ENCODE data around the gene TDRD10. TPM values are rescaled to one million over a fixed set of nuclear protein-coding genes. Genes with fewer than 3 reads are reported as not detected.

TDRD10 gene, protein sequence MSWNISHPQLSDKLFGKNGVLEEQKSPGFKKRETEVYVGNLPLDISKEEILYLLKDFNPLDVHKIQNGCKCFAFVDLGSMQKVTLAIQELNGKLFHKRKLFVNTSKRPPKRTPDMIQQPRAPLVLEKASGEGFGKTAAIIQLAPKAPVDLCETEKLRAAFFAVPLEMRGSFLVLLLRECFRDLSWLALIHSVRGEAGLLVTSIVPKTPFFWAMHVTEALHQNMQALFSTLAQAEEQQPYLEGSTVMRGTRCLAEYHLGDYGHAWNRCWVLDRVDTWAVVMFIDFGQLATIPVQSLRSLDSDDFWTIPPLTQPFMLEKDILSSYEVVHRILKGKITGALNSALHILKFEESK
- total RNA-seq (not detected in 2 replicates), polyA plus RNA-seq (0.06 and 0.09 TPM in 2 replicates), polyA minus RNA-seq (not detected in 2 replicates)
- total RNA-seq (2013), result 0.05 TPM

DNA sequence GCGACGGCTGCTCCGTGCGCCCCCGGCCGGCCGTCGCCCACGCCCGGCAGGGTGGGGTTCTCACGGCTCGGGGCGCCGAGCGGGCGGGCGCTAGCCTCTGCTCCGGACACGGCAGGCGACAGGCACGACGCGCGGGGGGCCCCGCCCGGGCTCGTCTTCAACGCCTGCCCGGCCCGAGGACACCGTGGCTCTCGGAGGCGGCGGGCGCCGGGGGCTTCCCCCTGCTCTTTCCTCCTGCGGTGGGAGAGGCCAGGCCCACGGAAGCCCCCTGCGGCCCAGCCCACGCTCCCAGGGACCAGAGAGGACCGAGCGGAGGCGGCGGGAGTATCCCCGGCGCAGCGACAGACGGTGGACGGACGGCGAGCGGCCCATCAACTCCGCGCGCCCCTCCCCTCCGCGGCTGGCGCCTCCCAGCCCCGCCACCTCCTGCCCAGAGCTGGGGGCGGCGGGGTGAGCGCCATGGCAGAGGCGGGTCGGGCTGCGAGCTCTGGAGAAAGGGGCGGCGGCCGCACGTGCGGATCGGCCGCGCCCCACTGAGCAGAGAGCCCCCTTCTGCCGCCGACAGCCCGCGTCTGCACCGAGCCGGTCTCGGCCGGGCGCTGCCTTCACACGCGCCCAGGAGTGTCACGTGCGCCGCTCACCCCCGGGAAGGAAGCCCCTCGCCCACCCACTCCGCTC lies at the start of gene TDRD10, which contains the start of gene SHE:
Gene TDRD10, plus strand, starts transcription at position 154 of the 678 bp plus-strand sequence. CDS start 4,685 bp downstream, outside the sequence.
Gene SHE, minus strand, starts transcription at position 347 of the 678 bp plus-strand sequence. CDS start 386 bp downstream, outside the sequence.
- Histone ChIP-seq H3K9ac (ENCODE audit: low read length) (peak within 1 kb of the TSS; percentile 57), H3K4me2 (replicated peaks; ENCODE audit: low read depth, low read length, poor library complexity, severe bottlenecking) (peak within 1 kb of the TSS; percentile 89), H4K20me1 (ENCODE audit: control insufficient read depth, insufficient read depth, low read length, poor library complexity, severe bottlenecking) (no peaks in the 10 kb centered on the region), H3K9me3 (ENCODE audit: control extremely low read depth in 1 of 3, control insufficient read depth in 2 of 3, insufficient read depth in 1 of 3, low read length in 2 of 3) (peaks cover 0 to 14% (median 4%) of the 10 kb centered on the region in 3 donors), H3K4me1 (ENCODE audit: control insufficient read depth in 2 of 2, insufficient read depth in 2 of 2, low read length in 2 of 2) (peaks cover 18 to 22% of the 10 kb centered on the region in 2 donors), H3K79me2 (ENCODE audit: control insufficient read depth, insufficient read depth, low read length) (no peaks in the 10 kb centered on the region), H3K4me3 (ENCODE audit: control extremely low read depth in 1 of 5, extremely low read depth in 1 of 5, insufficient read depth in 1 of 5, low read depth in 2 of 5, low read length in 4 of 5) (peak within 1 kb of the TSS in 3 of 5 experiments; percentile 38 to 50 (median 44)), H3K36me3 (replicated peaks in 1 of 2; ENCODE audit: control extremely low read depth in 1 of 2, control insufficient read depth in 1 of 2, extremely low read depth in 1 of 2, insufficient read depth in 2 of 2, low read length in 1 of 2) (no peaks in the 10 kb centered on the region), H3K27ac (ENCODE audit: low read length in 2 of 2) (no peak within 1 kb of the TSS), H2AFZ (ENCODE audit: insufficient read depth, low read depth, low read length, poor library complexity, severe bottlenecking) (peak within 1 kb of the TSS; percentile 67), H3K27me3 (replicated peaks in 1 of 4; ENCODE audit: control extremely low read depth in 1 of 4, control insufficient read depth in 3 of 4, insufficient read depth in 4 of 4, low read length in 3 of 4) (peaks cover 0 to 56% (median 30%) of the 10 kb centered on the region in 4 experiments)
- ChIA-PET CTCF (no interaction called here), POLR2A (no interaction called here)
- peaks cover 22% of the 10 kb centered on the region for H3K4me1 Mint-ChIP-seq
- ATAC-seq (ENCODE audit: low read depth), result peak; percentile 51
- no peak within 1 kb of the TSS for H3K27ac Mint-ChIP-seq
- peak; percentile 49 for DNase-seq
- H3K27me3 Mint-ChIP-seq, result peaks cover 36% of the 10 kb centered on the region
- H3K4me3 Mint-ChIP-seq, result peak within 1 kb of the TSS; percentile 76
- intact Hi-C loops (cut with micrococcal nuclease), result no loop called here
- TF ChIP-seq EZH2 (IDR thresholded peaks at IDR 0.05; ENCODE audit: borderline replicate concordance, insufficient read depth, low read depth, low read length, poor library complexity, severe bottlenecking), result peak; percentile 79
- TF ChIP-seq, protein P1, sequence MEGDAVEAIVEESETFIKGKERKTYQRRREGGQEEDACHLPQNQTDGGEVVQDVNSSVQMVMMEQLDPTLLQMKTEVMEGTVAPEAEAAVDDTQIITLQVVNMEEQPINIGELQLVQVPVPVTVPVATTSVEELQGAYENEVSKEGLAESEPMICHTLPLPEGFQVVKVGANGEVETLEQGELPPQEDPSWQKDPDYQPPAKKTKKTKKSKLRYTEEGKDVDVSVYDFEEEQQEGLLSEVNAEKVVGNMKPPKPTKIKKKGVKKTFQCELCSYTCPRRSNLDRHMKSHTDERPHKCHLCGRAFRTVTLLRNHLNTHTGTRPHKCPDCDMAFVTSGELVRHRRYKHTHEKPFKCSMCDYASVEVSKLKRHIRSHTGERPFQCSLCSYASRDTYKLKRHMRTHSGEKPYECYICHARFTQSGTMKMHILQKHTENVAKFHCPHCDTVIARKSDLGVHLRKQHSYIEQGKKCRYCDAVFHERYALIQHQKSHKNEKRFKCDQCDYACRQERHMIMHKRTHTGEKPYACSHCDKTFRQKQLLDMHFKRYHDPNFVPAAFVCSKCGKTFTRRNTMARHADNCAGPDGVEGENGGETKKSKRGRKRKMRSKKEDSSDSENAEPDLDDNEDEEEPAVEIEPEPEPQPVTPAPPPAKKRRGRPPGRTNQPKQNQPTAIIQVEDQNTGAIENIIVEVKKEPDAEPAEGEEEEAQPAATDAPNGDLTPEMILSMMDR (IDR thresholded peaks at IDR 0.05), result no peak
- WGBS (ENCODE audit: insufficient coverage), result 5% methylated on average over 90 of the region's 90 CpGs
- H3K9me3 Mint-ChIP-seq (ENCODE audit: insufficient read depth), result no peaks in the 10 kb centered on the region

Measured in B cell (primary cell).